GM21381 (cell line): ENCODE results near the gene GSG1L.

Experiments used
- ATAC-seq: cut with Tn5 transposase; IDR thresholded peaks from one replicate; pipeline ENCODE4 v1.9.1; 2021; ENCODE audit warnings: mild to moderate bottlenecking, moderate library complexity; ENCODE audit not compliant: unreplicated experiment

Gene GSG1L

GRCh38 chr16:27801289-27801945, 262.1 kb downstream of the GSG1L start:
- ATAC-seq, result no peak

DNA sequence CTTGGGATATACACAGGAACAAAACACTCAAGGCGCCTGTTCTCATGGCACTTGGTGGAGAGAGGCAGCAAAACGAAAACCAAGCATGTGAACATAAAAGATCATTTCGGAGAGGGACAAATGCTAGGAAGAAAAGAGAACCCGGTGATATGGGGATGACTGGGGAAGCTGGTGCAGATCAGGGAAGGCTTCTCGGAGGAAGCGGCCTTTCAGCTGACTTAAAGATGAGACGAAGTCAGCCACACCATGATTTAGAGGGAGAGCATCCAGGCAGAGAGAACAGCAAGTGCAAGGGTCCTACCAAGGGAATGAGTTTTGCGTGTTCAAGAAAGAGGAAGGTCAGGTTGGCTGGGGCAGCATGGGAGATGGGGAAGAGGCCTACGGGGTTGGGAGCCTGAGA, 262.7 kb downstream of the GSG1L start:
- ATAC-seq, result no peak

GRCh38 chr16:27799896-27800295, 263.6 kb downstream of the GSG1L start:
- no peak for ATAC-seq

GRCh38 chr16:27798241-27798640, 265.3 kb downstream of the GSG1L start:
- ATAC-seq, result no peak

DNA sequence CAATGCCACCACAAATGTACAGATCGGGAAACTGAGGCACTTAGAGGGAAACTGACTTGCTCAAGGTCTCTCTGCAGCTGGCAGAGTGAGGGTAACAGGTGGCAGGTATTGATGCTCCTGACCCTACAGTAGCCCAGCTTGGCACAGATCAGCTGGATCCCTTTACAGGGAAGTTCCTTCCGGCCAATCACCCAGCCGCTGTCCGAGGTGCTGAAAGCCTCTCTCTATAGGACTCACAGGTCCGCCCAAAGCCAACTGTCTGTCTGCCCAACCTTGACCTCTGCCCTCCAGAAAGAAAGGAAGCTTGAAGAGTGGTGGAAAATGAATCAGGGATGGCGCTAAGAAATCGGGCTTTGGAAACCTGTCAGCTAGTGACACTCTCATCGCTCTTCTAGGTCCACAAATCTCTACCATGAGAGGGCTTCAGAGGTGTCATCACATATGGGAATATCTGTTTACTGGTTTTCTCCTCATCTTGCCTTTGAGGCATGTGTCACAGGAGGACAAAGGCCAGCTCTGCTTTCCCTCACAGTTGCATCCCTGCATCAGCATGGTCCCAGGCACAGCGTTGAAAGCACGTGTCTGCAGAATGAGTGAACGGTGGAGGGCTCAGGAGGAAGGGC, 267.4 kb downstream of the GSG1L start:
- ATAC-seq, result no peak

DNA sequence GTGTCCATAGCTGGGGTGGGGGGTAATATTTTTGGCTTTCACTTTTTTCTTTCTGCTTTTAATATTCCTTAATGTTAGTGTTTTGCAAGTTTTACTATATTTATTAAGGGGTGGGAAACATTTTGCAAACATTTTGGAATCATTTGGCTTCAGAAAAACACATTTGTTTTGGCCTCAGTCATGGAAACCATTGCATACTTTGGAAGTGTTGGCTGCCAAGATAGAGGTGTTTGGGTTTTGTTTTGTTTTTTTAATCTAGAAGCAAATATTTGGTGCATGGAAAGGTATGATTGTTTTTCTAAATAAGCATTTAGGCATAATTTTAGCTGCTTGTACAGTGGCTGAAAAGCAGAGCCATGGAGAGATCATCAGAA, 270.3 kb downstream of the GSG1L start:
- no peak for ATAC-seq

DNA sequence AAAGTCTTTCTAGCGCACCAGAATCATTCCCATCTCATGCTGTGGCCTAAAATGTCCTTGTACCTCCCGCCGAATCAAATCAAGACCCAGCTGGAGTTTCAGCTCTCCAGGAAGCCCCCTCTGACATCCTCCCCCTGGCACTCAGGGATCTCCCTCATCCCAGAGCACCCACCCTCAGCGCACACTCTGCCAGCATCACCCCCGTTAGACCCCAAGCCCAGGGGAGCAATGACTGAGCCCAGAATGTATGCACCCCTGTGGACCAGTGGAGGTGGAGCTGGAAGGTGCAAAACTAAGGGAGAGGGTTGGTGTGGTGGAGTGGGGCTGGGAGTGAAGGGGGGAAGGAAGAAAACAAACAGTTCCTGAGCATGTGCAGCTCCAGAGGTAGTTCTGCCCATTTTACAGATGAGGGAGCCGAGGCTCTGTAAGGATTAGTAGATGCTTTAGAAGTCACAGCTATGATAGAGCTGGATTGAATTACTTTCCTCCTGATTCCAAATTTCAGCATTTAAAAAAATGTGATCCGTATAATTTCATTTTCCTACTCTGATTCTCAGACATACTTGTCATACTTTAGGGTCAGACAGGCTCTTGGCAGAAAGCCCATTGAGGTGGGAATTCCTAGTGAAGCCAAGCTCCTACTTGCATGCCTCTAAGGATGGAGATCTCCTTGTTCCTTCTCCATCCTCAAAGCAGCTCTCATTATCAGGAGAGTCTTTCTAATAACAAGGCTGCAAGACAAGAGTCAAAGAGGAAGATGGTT, 270.8 kb downstream of the GSG1L start:
- no peak for ATAC-seq

DNA sequence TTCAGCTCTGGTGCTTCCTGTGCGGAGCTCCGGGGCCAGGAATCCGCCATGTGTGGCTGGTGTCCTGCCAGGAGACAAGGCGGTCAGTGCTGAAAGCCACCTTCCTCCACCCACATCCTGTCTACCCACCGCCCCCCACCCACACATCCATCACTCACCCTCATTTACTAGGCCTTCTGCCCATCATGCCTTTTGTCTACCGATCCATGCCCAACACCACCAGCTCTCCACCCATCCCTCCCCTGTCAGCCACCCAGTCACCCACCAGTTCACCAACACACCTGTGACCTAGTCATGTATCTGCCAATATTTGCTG, 272.2 kb downstream of the GSG1L start:
- ATAC-seq, result no peak

GRCh38 chr16:27790546-27791403, 272.7 kb downstream of the GSG1L start:
- ATAC-seq, result no peak

GRCh38 chr16:27789595-27790241, 273.8 kb downstream of the GSG1L start:
- no peak for ATAC-seq

DNA sequence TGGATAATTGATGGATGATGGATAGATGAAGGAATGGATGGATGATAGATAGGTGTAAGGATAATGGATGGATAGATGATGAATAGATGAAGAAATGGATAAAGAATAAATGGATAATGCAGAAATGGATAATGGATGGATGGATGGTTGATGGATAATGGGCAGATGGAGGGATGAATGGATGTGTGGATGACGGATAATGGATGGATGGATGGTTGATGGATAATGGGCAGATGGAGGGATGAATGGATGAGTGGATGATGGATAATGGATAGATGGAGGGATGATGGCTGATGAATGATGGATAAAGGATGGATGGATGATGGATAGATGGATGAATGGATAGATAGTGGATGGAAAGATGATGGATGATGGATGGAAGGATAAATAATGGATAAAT, 274.4 kb downstream of the GSG1L start:
- no peak for ATAC-seq

- ATAC-seq, result no peak
These were observed 275.8 kb downstream of the GSG1L start for GRCh38 chr16:27787665-27788064.

DNA sequence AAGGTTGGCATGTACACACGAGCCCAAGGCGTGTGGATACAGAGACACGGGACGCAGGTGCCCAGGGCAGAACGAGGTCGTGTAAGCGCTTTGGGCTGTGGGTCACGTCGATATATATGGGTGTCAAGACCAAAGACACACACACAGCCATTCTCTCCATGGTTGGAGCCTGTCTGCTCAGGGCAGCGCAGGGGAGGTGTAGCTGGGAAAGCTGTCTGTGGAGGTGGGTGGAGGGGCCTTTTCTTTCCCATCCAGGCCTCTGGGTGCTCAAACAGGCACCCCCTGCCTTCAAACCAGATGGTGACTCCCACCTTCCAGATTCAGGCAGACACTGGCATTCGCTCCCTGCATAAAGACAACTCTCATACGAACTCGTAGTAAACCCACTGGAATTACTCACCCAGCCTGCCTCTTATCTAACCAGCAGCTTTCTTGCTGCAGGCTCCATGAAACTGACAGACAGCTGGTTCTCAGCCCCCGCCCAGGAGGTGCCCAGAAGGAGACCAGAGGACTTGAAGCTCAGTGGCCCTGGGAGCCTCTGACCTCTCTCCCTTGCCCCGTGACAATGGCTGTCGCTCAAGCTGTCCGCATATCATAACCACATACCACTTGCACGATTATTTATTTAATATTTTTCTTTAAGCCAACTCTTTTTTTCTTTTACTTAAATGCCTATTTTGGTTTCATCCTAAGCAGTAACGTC, 276.4 kb downstream of the GSG1L start:
- no peak for ATAC-seq

DNA sequence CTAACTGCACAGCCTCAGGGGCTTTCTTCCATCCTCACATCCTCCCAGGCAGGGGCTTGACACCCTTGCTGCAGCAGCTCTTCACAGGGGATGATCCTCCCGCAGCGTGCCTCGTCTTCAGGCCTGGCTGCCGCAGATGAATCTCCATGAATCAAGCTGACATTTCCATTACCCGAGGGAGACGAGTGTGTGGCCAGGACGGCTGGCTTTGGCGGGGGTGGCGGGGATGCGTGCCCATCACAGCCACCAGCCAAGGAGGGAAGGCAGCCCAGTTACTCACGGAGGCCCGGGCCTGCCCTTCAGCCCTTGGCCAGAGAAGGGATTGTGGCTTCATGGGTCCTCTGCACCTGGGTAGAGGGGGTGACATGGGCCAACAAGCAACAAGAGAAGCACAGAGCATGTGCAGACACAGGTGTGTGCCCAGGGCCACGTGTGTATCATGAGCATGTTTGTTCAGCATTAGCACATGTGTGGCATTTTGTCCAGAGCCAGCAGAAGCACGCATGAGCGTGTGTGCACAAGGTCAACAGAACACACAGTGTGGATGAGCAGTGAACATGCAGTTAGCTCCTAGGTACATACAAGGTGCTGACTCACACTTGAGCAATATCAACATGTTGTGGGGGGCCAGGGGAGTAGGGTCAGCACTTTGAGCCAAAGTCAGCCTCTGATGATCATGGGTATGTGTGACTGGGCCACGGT, 277.1 kb downstream of the GSG1L start:
- ATAC-seq, result no peak

- ATAC-seq, result no peak
These were observed 278.2 kb downstream of the GSG1L start for GRCh38 chr16:27785307-27785678.

- no peak for ATAC-seq
These were observed 278.9 kb downstream of the GSG1L start for GRCh38 chr16:27784351-27785306.

DNA sequence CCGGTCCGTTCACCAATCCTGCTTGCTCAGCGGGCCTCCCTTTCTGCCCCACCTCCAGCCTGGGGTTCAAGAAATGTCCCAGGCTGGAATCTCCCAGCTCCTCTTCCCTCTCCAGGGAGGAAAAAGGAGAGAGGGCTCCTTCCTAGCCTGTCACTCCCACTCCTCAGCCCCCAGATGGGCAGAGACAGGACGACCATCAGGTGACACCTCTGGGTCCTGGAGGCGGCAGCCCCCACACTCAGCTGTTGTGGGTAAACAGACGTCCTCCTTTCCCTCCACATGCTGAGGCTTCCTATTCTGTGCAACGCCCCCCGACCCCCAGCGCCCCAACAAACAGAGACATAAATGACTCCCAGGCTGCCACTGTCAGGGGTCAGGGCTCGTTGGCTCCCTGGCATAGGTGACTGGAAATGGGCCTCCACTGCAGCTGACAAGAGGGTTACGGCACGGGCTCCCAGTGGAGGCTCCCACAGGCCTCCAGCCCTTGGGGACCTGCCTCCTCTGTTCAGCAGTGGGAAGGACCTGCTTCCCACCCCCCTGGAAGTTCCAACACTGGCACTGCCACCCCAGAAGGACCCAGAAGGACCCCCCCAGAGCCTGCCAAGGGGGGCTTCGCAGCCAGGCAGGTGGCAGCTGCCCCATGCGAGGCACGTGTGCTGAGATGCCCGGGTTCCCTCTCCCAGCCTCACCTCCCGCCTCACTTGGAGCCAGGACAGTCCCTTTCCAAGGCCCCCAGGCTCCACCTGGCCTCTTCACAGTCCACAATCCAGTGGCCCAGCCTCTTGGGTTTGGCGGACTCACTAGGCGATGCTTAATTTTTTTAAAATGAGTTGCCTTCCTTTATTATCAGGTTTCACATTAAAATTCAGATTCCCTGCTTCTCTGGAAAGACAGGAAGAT, 281.3 kb downstream of the GSG1L start:
- no peak for ATAC-seq

DNA sequence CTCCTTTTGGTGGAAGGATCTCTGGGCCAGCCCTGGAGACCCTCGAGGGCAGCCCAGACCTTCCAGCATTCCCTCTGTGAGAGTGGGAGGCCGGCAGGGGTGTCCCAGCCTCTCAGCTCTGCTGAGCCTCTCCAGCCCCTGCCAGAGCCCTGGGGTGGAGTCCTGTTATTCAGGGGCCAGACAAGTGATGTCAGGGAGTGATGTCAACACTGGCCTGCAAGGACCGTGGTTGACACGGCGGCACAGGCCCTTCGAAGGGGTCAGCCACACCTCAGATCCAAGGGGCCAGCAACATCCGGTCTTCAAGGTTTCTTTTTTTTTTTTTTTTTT, 282.4 kb downstream of the GSG1L start:
- ATAC-seq, result no peak
